Body of pancreas (tissue), 4 donors: Measurements from ENCODE around the gene NEK11.

Source experiments
- POLR2A ChIP-seq, 3 donors: fragments of 450-650 bp; IDR thresholded peaks; one replicate each; pipeline ENCODE4 v1.6.1; 2016; ENCODE audit warnings: antibody characterized with exemption in 3 of 3, mild to moderate bottlenecking in 2 of 3
- TF ChIP-seq, protein P1 (sequence below), 7 experiments: fragments of 450-650 bp in 4 of 7; fragments of 200-600 bp in 3 of 7; sonication (generic) in 3 of 7; IDR thresholded peaks; one replicate each; pipeline ENCODE4 v1.5.1; 2016 to 2019; ENCODE audit warnings: antibody characterized with exemption in 7 of 7

DNA sequence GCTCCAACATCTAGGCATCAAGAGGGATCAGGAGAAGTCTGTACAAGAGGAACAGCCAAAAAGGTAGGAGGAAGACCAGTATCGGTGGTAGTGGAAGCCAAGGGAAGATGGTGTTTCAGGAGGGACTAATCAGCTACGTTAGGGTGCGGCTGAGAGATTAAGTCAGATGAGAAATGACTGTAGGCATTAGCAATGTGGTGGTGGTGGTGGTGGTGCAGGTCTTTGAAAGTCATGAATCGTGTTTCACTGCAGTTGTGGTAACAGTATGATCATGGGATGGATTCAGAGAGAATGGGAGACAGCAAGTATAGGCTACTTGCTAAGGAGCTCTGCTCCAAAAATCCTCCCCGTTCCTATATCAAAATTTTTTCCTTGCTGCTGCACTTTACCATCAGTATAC is 35.6 kb upstream of the NEK11 start:
- TF ChIP-seq, protein P1, sequence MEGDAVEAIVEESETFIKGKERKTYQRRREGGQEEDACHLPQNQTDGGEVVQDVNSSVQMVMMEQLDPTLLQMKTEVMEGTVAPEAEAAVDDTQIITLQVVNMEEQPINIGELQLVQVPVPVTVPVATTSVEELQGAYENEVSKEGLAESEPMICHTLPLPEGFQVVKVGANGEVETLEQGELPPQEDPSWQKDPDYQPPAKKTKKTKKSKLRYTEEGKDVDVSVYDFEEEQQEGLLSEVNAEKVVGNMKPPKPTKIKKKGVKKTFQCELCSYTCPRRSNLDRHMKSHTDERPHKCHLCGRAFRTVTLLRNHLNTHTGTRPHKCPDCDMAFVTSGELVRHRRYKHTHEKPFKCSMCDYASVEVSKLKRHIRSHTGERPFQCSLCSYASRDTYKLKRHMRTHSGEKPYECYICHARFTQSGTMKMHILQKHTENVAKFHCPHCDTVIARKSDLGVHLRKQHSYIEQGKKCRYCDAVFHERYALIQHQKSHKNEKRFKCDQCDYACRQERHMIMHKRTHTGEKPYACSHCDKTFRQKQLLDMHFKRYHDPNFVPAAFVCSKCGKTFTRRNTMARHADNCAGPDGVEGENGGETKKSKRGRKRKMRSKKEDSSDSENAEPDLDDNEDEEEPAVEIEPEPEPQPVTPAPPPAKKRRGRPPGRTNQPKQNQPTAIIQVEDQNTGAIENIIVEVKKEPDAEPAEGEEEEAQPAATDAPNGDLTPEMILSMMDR (IDR thresholded peaks at IDR 0.05) = no peak
- TF ChIP-seq POLR2A (IDR thresholded peaks at IDR 0.05) = no peak
